K562 (cell line): ENCODE results near the gene ALS2CL. TPM values are rescaled to one million over a fixed set of nuclear protein-coding genes. Genes with fewer than 3 reads are reported as not detected.

Experiments
- ATAC-seq: fragments of 200-7000 bp; cut with Tn5 transposase; 3 replicates; pipeline ENCODE4 v1.9.1; 2020; ENCODE audit warnings: moderate library complexity
- BruUV-seq: library from RNA; stranded (reverse); fragments of 400-500 nt; replicated peaks from 2 replicates; lab custom pipeline; 2021; lab: Mats Ljungman, UMichigan
- CTCF ChIA-PET: fragments of 300-600 bp; formaldehyde crosslinking; extraction: SDS; loops from one replicate; lab custom pipeline; 2021; ENCODE audit warnings: low intra/inter-chr PET ratio; lab: Yijun Ruan, JAX
- POLR2A ChIA-PET: fragments of 300-600, 350-650 bp; sonication (Branson Sonifier 250); formaldehyde crosslinking; extraction: SDS; loops from one replicate; lab custom pipeline; 2021; ENCODE audit warnings: antibody characterized with exemption, inconsistent platforms; lab: Yijun Ruan, JAX
- DNase-seq, 4 experiments: peaks; one replicate each; pipeline versions ENCODE4 v3.0.0 to v3.0.0-alpha.2; 2011 to 2018; ENCODE audit warnings: low spot score in 3 of 4, mixed read lengths in 3 of 4; ENCODE audit errors: extremely low read depth in 1 of 4
- FAIRE-seq: peaks from 2 replicates; lab custom pipeline; 2011; peaks lifted over from hg19 to GRCh38; lab: Jason Lieb, UNC
- H2AFZ ChIP-seq: 2 replicates; pipeline ENCODE4 v1.6.0; 2011; ENCODE audit warnings: low read depth, low read length, control low read depth, inconsistent platforms
- H3K27ac ChIP-seq: fragments of 200-600 bp; 3 replicates; pipeline ENCODE4 v1.8.0; 2011; ENCODE audit warnings: low read depth, mild to moderate bottlenecking, control low read depth, inconsistent platforms, low read length, moderate library complexity, mixed read lengths; ENCODE audit errors: extremely low read depth
- H3K27me3 ChIP-seq, 2 experiments: fragments of 300-600 bp in 1 of 2; 2 replicates in 1 of 2; 3 replicates in 1 of 2; pipeline versions ENCODE4 v1.6.0 to v1.8.0; 2011; ENCODE audit warnings: inconsistent platforms in 2 of 2, low read length in 2 of 2, mild to moderate bottlenecking in 1 of 2, mixed read lengths in 1 of 2, moderate library complexity in 1 of 2; ENCODE audit not compliant: control insufficient read depth in 2 of 2, insufficient read depth in 2 of 2
- H3K36me3 ChIP-seq: fragments of 300-600 bp; 3 replicates; pipeline ENCODE4 v1.8.0; 2011; ENCODE audit warnings: mild to moderate bottlenecking, low read length, inconsistent platforms; ENCODE audit not compliant: control insufficient read depth, insufficient read depth
- H3K4me1 ChIP-seq, 2 experiments: fragments of 200-600 bp in 1 of 2; replicated peaks in 1 of 2; 2 replicates in 1 of 2; 3 replicates in 1 of 2; pipeline versions ENCODE4 v1.5.1 to v1.8.0; 2011; ENCODE audit warnings: inconsistent platforms in 2 of 2, low read length in 2 of 2, mild to moderate bottlenecking in 1 of 2, mixed read lengths in 1 of 2, moderate library complexity in 1 of 2; ENCODE audit not compliant: control insufficient read depth in 2 of 2, insufficient read depth in 2 of 2
- H3K4me2 ChIP-seq: 2 replicates; pipeline ENCODE4 v1.6.1; 2011; ENCODE audit warnings: low read length, control low read depth, inconsistent platforms, mixed read lengths; ENCODE audit not compliant: insufficient read depth
- H3K4me3 ChIP-seq: fragments of 200-600 bp; sonication (generic), shearing (Covaris generic); 2 replicates; pipeline ENCODE4 v1.5.1; 2016; ENCODE audit warnings: control low read depth, inconsistent platforms
- H3K79me2 ChIP-seq: fragments of 200-600 bp; 3 replicates; pipeline ENCODE4 v1.8.0; 2011; ENCODE audit warnings: low read length, inconsistent platforms; ENCODE audit not compliant: control insufficient read depth, insufficient read depth
- H3K9ac ChIP-seq, 2 experiments: 2 replicates each; pipeline versions ENCODE4 v1.6.0 to v1.6.1; 2011; ENCODE audit warnings: low read depth in 2 of 2, low read length in 2 of 2, control low read depth in 1 of 2, inconsistent platforms in 1 of 2, mild to moderate bottlenecking in 1 of 2, mixed read lengths in 1 of 2; ENCODE audit not compliant: insufficient read depth in 1 of 2
- H3K9me1 ChIP-seq: one replicate; pipeline ENCODE4 v1.6.0; 2011; ENCODE audit warnings: inconsistent platforms, mild to moderate bottlenecking, low read length, moderate library complexity; ENCODE audit not compliant: control insufficient read depth, insufficient read depth
- H3K9me3 ChIP-seq: replicated peaks from 2 replicates; pipeline ENCODE4 v1.5.1; 2011; ENCODE audit warnings: low read depth, low read length, inconsistent platforms; ENCODE audit not compliant: control insufficient read depth, insufficient read depth
- H4K20me1 ChIP-seq: replicated peaks from 2 replicates; pipeline ENCODE4 v1.6.1; 2011; ENCODE audit warnings: low read length, inconsistent platforms, mixed read lengths; ENCODE audit not compliant: control insufficient read depth, insufficient read depth
- BRF1 ChIP-seq: IDR thresholded peaks from 3 replicates; pipeline ENCODE4 v1.6.1; 2011; ENCODE audit warnings: borderline replicate concordance, mild to moderate bottlenecking; ENCODE audit not compliant: insufficient read length; ENCODE audit errors: extremely low read depth
- CLOCK ChIP-seq: fragments of 250-450 bp; sonication (Bioruptor Pico); IDR thresholded peaks from 2 replicates; pipeline ENCODE4 v1.4.0; 2020; ENCODE audit warnings: mild to moderate bottlenecking, moderate library complexity, borderline replicate concordance
- ELF2 ChIP-seq: fragments of 250-450 bp; sonication (Bioruptor Pico); IDR thresholded peaks from 2 replicates; pipeline ENCODE4 v1.5.0; 2021; ENCODE audit warnings: mild to moderate bottlenecking
- EP400 ChIP-seq: fragments of 450-650 bp; IDR thresholded peaks from 2 replicates; pipeline ENCODE4 v1.6.1; 2017; ENCODE audit warnings: antibody characterized with exemption, mild to moderate bottlenecking, moderate library complexity
- FOXK2 ChIP-seq, 2 experiments: fragments of 450-650 bp; IDR thresholded peaks in 1 of 2; conservative IDR thresholded peaks in 1 of 2; 2 replicates each; pipeline ENCODE4 v1.6.1; 2016; ENCODE audit warnings: low read depth in 2 of 2, mild to moderate bottlenecking in 1 of 2
- HMG20A ChIP-seq: fragments of 450-650 bp; formaldehyde crosslinking; conservative IDR thresholded peaks from 2 replicates; pipeline ENCODE4 v1.4.0; 2020; ENCODE audit warnings: mild to moderate bottlenecking, mixed read lengths
- HNRNPLL ChIP-seq: fragments of 200-400 bp; formaldehyde crosslinking; IDR thresholded peaks from 2 replicates; pipeline ENCODE4 v1.6.1; 2017; ENCODE audit warnings: low read length, low read depth, mild to moderate bottlenecking; ENCODE audit not compliant: poor library complexity, severe bottlenecking
- KLF10 ChIP-seq: fragments of 250-450 bp; sonication (Bioruptor Pico); IDR thresholded peaks from 2 replicates; pipeline ENCODE4 v1.6.1; 2021; ENCODE audit warnings: matching md5 sums
- SIX5 ChIP-seq, 2 experiments: IDR thresholded peaks; 2 replicates each; pipeline ENCODE4 v1.6.1; 2011; ENCODE audit warnings: low read length in 2 of 2, borderline replicate concordance in 1 of 2, low read depth in 1 of 2, mild to moderate bottlenecking in 1 of 2, moderate library complexity in 1 of 2; ENCODE audit not compliant: insufficient read depth in 1 of 2
- SRSF3 ChIP-seq: fragments of 200-400 bp; formaldehyde crosslinking; IDR thresholded peaks from 2 replicates; pipeline ENCODE4 v1.6.1; 2016; ENCODE audit warnings: mild to moderate bottlenecking, low read length, moderate library complexity; ENCODE audit not compliant: insufficient read depth
- SRSF7 ChIP-seq: fragments of 200-400 bp; formaldehyde crosslinking; optimal IDR thresholded peaks from 2 replicates; pipeline ENCODE3; 2017; ENCODE audit warnings: mild to moderate bottlenecking, low read depth, low read length
- TCF15 ChIP-seq: fragments of 250-450 bp; sonication (Bioruptor Pico); IDR thresholded peaks from 2 replicates; pipeline ENCODE4 v1.8.0; 2022; ENCODE audit warnings: moderate library complexity, mild to moderate bottlenecking, inconsistent platforms
- TSC22D4 ChIP-seq: fragments of 450-650 bp; IDR thresholded peaks from 2 replicates; pipeline ENCODE4 v1.6.1; 2016; ENCODE audit warnings: missing genetic modification characterization, missing biosample characterization, control low read depth
- VEZF1 ChIP-seq: fragments of 200-800 bp; sonication (Bioruptor generic); IDR thresholded peaks from 2 replicates; pipeline ENCODE4 v1.6.1; 2017; ENCODE audit warnings: missing genetic modification characterization, missing compliant biosample characterization
- ZNF121 ChIP-seq: sonication (generic); formaldehyde crosslinking; conservative IDR thresholded peaks from 2 replicates; pipeline ENCODE4 v1.8.0; 2022; ENCODE audit warnings: missing genetic modification reagents
- ZNF124 ChIP-seq: sonication (generic); formaldehyde crosslinking; IDR thresholded peaks from 2 replicates; pipeline ENCODE4 v1.8.1; 2022; ENCODE audit warnings: missing genetic modification reagents
- ZNF324 ChIP-seq: fragments of 250-450 bp; sonication (Bioruptor Pico); IDR thresholded peaks from 2 replicates; pipeline ENCODE4 v1.4.0; 2020; ENCODE audit warnings: mild to moderate bottlenecking
- WGBS: fragments of 100-300 bp; shearing (Covaris generic); methylation state at CpG from one replicate; pipeline ENCODE4 v1.1.6; 2016; ENCODE audit warnings: low coverage, mixed read lengths; ENCODE audit not compliant: insufficient coverage; ENCODE audit errors: missing lambda C conversion rate; 5-methylcytosine and 5-hydroxymethylcytosine counted together
- in situ Hi-C: fragments of 300-500 bp; cut with MboI; formaldehyde crosslinking; loops from 4 replicates; pipeline ENCODE4 v1.15.0; 2018; ENCODE audit warnings: inconsistent platforms, mixed read lengths
- intact Hi-C: fragments of 100-400 bp; cut with micrococcal nuclease; formaldehyde crosslinking; loops from 2 replicates; pipeline ENCODE4 v1.14.2; 2022
- polyA plus RNA-seq, 8 experiments: library from polyadenylated mRNA; depleted of rRNA in 4 of 8; stranded (reverse) in 5 of 8; unstranded in 3 of 8; fragments of >200 nt; fragmentation: Nextera tagmentation in 2 of 8; fragmentation: Illumina TruSeq in 1 of 8; extraction: Ambion mirVana in 2 of 8; extraction: Trizol in 1 of 8; gene quantifications; 2 replicates each; pipeline versions ENCODE4 v1.2.1 to v1.2.3, GENCODE V29; 2011 to 2014; ENCODE audit warnings: inconsistent platforms in 1 of 8, missing spikeins in 1 of 8
- total RNA-seq, 7 experiments: library from RNA; depleted of rRNA in 6 of 7; stranded (reverse); fragments of >200 nt in 6 of 7; fragmentation: Illumina TruSeq in 2 of 7; extraction: Trizol in 2 of 7; gene quantifications; 2 replicates each; pipeline versions ENCODE4 v1.2.1 to v1.2.3, GENCODE V29; 2011 to 2021; ENCODE audit warnings: low replicate concordance in 1 of 7

The ALS2CL gene
- total and polyA plus RNA-seq, 9 of the 15 experiments (the other 6 are each of a cell fraction or from before 2014, with no cell fraction given) = 0.03 to 0.13 (median 0.05) TPM; not detected in 3

- TF ChIP-seq VEZF1 (CRISPR knock-in tag) = no peak
- TF ChIP-seq, all 486 proteins: peak for 0
Observed at GRCh38 chr3:46684891-46685290, 8.6 kb downstream of the ALS2CL start (continued).

GRCh38 chr3:46682974-46683373, 10.5 kb downstream of the ALS2CL start:
- Histone ChIP-seq H4K20me1 (peaks cover 29% of the 10 kb centered on the region), H2AFZ (no peak overlapping the region), H3K4me2 (no peak overlapping the region), H3K27me3 (peaks cover 30 to 97% of the 10 kb centered on the region in 2 experiments; a peak in 4 of 5 replicates), H3K27ac (no peak overlapping the region), H3K9me3 (no peaks in the 10 kb centered on the region), H3K36me3 (no peaks in the 10 kb centered on the region), H3K9ac (peak overlapping the region in 1 of 2 experiments; percentile 18; a peak in 1 of 4 replicates), H3K4me3 (no peak overlapping the region), H3K9me1 (peaks cover 5% of the 10 kb centered on the region), H3K4me1 (peaks cover 0 to 4% of the 10 kb centered on the region in 2 experiments; a peak in 1 of 5 replicates), H3K79me2 (no peaks in the 10 kb centered on the region)
- in situ Hi-C loops (no loop called here), intact Hi-C loops (no loop called here)
- CTCF ChIA-PET = no interaction called here
- WGBS = 6% methylated on average over 11 of the region's 11 CpGs
- POLR2A ChIA-PET = interaction anchor here (0.7 to 0.9 kb wide), 2 partner anchors 9 to 717 kb away, joined by 3 read pairs; no protein-coding TSS in a partner anchor
- ATAC-seq = no peak
- FAIRE-seq = no peak
- no TSS peak for BruUV-seq
- no peak for DNase-seq
- TF ChIP-seq HNRNPLL (no peak), ELF2 (CRISPR knock-in tag) (no peak), FOXK2 (conservative IDR thresholded peaks at IDR 0.05 in 1 of 2, IDR thresholded peaks at IDR 0.05 in 1 of 2; ENCODE audit: low read depth in 2 of 2) (no peak), ZNF124 (no peak), SRSF7 (no peak), SIX5 (IDR thresholded peaks at IDR 0.05; ENCODE audit: borderline replicate concordance in 1 of 2, insufficient read depth in 1 of 2, low read depth in 1 of 2, low read length in 2 of 2) (no peak), KLF10 (CRISPR knock-in tag) (no peak), CLOCK (no peak), ZNF324 (CRISPR knock-in tag) (no peak), TSC22D4 (tag) (no peak), ZNF121 (no peak), BRF1 (no peak), TCF15 (CRISPR knock-in tag) (no peak), SRSF3 (no peak), HMG20A (CRISPR knock-in tag) (no peak), EP400 (no peak)
